RWPE2 (cell line): Measurements from ENCODE around the gene WDR93.
"Not testable (repeated sequence)": the region's sequence is repeated elsewhere in the genome, so short reads cannot be mapped to it uniquely, and the experiment has no call there.

Source experiments
- ATAC-seq: fragments of 200-7000 bp; cut with Tn5 transposase; 3 replicates; pipeline ENCODE4 v1.9.1; 2021; ENCODE audit warnings: low read depth
- DNase-seq: peaks from one replicate; pipeline ENCODE4 v3.0.0-alpha.2; 2020; ENCODE audit warnings: low spot score
- H3K27ac ChIP-seq: fragments of 450-650 bp; 2 replicates; pipeline ENCODE4 v1.5.1; 2017; ENCODE audit warnings: mild to moderate bottlenecking; ENCODE audit not compliant: poor library complexity, severe bottlenecking
- H3K27me3 ChIP-seq: fragments of 250-450 bp; sonication (Bioruptor Pico); 2 replicates; pipeline ENCODE4 v1.5.1; 2021; ENCODE audit warnings: mild to moderate bottlenecking, moderate library complexity; ENCODE audit not compliant: insufficient read depth, poor library complexity, severe bottlenecking
- H3K36me3 ChIP-seq: fragments of 250-450 bp; sonication (Bioruptor Pico); 2 replicates; pipeline ENCODE4 v1.5.1; 2020; ENCODE audit warnings: low read depth, mild to moderate bottlenecking, moderate library complexity
- H3K4me1 ChIP-seq: fragments of 250-450 bp; sonication (Bioruptor Pico); 2 replicates; pipeline ENCODE4 v1.5.1; 2021; ENCODE audit warnings: mild to moderate bottlenecking, moderate library complexity; ENCODE audit not compliant: insufficient read depth, poor library complexity, severe bottlenecking
- H3K4me3 ChIP-seq: fragments of 250-450 bp; sonication (Bioruptor Pico); 2 replicates; pipeline ENCODE4 v1.5.1; 2021; ENCODE audit warnings: mild to moderate bottlenecking, moderate library complexity; ENCODE audit not compliant: severe bottlenecking
- H3K9me3 ChIP-seq: fragments of 250-450 bp; sonication (Bioruptor Pico); 2 replicates; pipeline ENCODE4 v1.5.1; 2021; ENCODE audit warnings: mild to moderate bottlenecking, moderate library complexity; ENCODE audit not compliant: severe bottlenecking
- TF ChIP-seq, protein P1 (sequence below): fragments of 450-650 bp; IDR thresholded peaks from one replicate; pipeline ENCODE4 v1.5.1; 2017; ENCODE audit warnings: mild to moderate bottlenecking, moderate library complexity; ENCODE audit not compliant: poor library complexity, severe bottlenecking

WDR93 gene

DNA sequence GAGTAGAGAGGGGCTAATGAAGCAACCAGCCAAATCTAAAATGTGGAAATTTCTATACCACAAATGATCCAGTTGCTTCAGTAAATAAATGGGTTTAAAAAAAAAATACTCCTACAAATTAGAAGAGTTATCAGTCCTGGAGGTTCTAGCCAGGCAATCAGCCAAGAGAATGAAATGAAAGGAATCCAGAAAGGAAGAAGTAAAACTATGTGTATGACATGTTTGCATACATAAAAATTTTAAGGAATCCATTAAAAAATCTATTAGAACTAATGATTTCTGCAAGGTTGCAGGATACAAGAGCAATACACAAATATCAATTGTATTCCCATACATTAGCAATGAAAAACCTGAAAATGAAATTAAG lies 95.1 kb downstream of the WDR93 start:
- peaks cover 5% of the 10 kb centered on the region for H3K9me3 ChIP-seq
- TF ChIP-seq, protein P1, sequence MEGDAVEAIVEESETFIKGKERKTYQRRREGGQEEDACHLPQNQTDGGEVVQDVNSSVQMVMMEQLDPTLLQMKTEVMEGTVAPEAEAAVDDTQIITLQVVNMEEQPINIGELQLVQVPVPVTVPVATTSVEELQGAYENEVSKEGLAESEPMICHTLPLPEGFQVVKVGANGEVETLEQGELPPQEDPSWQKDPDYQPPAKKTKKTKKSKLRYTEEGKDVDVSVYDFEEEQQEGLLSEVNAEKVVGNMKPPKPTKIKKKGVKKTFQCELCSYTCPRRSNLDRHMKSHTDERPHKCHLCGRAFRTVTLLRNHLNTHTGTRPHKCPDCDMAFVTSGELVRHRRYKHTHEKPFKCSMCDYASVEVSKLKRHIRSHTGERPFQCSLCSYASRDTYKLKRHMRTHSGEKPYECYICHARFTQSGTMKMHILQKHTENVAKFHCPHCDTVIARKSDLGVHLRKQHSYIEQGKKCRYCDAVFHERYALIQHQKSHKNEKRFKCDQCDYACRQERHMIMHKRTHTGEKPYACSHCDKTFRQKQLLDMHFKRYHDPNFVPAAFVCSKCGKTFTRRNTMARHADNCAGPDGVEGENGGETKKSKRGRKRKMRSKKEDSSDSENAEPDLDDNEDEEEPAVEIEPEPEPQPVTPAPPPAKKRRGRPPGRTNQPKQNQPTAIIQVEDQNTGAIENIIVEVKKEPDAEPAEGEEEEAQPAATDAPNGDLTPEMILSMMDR, result no peak
- peak overlapping the region; percentile 32 for H3K27ac ChIP-seq

DNA sequence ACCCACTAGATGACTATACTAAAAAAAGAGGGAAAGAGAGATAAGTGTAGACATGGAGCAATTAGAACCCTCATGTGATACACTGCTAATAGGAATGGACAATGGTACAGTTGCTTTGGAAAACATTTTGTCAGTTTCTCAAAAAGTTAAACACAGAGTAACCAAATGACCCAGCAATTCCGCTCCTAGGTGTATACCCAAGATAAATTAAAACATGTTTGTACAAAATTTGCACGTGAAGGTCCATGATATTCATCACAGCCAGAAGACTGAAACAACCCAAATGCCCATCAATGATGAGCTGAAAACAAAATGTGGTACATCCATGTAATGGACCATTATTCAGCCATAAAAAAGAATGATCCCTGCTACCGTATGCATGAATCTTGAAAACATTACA lies 97.3 kb downstream of the WDR93 start:
- Histone ChIP-seq H3K27me3 (no peaks in the 10 kb centered on the region), H3K4me1 (peaks cover 10% of the 10 kb centered on the region), H3K4me3 (no peak overlapping the region), H3K27ac (no peak overlapping the region), H3K9me3 (peaks cover 5% of the 10 kb centered on the region), H3K36me3 (peaks cover 27% of the 10 kb centered on the region)
- no peak for DNase-seq
- TF ChIP-seq, protein P1, result no peak
- no peak for ATAC-seq

More for the DNA sequence above, 95.1 kb downstream of the WDR93 start:
- H3K4me3 ChIP-seq, result no peak overlapping the region
- peaks cover 30% of the 10 kb centered on the region for H3K4me1 ChIP-seq
- no peak for DNase-seq
- no peaks in the 10 kb centered on the region for H3K27me3 ChIP-seq
- ATAC-seq, result no peak
- peaks cover 27% of the 10 kb centered on the region for H3K36me3 ChIP-seq

DNA sequence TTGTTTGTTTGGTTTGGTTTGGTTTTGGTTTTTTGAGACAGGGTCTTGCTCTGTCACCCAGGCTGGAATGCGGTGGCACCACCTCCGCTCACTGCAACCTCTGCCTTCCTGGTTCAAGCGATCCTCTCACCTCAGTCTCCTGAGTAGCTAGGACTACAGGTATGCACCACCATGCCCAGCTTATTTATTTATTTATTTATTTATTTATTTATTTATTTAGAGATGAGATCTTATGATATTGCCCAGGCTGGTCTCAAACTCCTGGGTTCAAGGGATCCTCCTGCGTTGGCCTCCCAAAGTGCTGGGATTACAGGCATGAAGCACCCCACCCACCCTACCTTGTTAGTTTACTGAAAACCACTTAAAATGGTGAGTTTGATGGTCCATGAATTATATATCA lies 98.0 kb downstream of the WDR93 start:
- H3K9me3 ChIP-seq, H3K27ac ChIP-seq, H3K27me3 ChIP-seq, H3K4me1 ChIP-seq, ATAC-seq, H3K4me3 ChIP-seq: not testable (repeated sequence)
- peak; percentile 14 for DNase-seq
- H3K36me3 ChIP-seq, result peaks cover 27% of the 10 kb centered on the region

DNA sequence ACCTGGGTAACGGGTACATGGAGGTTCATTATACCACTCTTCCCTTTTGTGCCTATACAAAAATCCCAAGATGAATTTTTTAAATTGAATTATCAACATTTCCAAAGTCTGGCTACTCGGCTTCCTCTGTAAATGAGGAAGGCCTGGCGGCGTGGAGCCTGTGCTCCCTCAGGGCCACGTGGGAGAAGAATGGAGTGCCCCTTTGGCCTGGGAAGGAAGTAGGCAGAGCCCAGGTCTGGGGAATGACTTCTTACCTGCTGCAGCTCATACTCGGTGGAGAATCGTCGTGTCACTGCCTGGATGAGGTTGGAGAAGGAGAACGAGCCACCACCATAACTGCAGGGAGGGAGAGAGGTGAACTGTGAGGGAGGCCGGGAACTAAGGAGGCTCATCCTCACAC lies 99.6 kb downstream of the WDR93 start:
- no peak for ATAC-seq
- H3K36me3 ChIP-seq, result peaks cover 27% of the 10 kb centered on the region
- TF ChIP-seq, protein P1, result no peak
- H3K9me3 ChIP-seq, result peaks cover 5% of the 10 kb centered on the region
- peaks cover 17% of the 10 kb centered on the region for H3K4me1 ChIP-seq
- H3K27ac ChIP-seq, result no peak overlapping the region
- peak; percentile 38 for DNase-seq
- H3K4me3 ChIP-seq, result no peak overlapping the region
- H3K27me3 ChIP-seq, result no peaks in the 10 kb centered on the region

DNA sequence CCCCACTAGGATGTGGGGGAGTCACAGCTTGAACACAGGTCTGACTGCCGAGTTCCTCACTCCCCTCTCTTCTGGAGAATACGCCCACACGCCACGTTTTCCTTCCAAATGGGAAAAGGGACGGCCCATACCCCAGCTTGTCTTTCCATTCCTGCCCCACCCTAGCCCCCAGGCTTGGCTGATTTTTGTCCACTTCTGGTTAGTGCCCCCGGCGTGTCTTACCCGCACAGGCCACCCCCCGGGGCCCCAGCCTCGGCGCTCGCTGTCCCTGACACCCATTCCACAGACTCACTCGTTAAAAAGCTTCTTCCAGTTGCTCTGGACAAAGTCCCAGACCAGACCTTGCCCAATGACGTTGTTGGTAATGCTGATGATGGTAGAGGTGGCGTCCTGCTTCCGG lies 100.0 kb downstream of the WDR93 start:
- no peak overlapping the region for H3K4me3 ChIP-seq
- no peak overlapping the region for H3K27ac ChIP-seq
- no peaks in the 10 kb centered on the region for H3K27me3 ChIP-seq
- peaks cover 5% of the 10 kb centered on the region for H3K9me3 ChIP-seq
- ATAC-seq, result no peak
- TF ChIP-seq, protein P1, result no peak
- peak; percentile 62 for DNase-seq
- peaks cover 27% of the 10 kb centered on the region for H3K36me3 ChIP-seq
- H3K4me1 ChIP-seq, result peaks cover 14% of the 10 kb centered on the region
